Ectodermal cell (in vitro differentiated cells): ENCODE measurements around the gene ABHD12B.

ENCODE experiments used
- H3K27ac ChIP-seq: 2 replicates; pipeline ENCODE4 v1.7.0; 2013; ENCODE audit warnings: mild to moderate bottlenecking, low read depth, low read length; ENCODE audit not compliant: insufficient read depth, poor library complexity, severe bottlenecking
- H3K27me3 ChIP-seq: 2 replicates; pipeline ENCODE4 v1.7.0; 2013; ENCODE audit warnings: mild to moderate bottlenecking, low read length; ENCODE audit not compliant: insufficient read depth, control insufficient read depth, poor library complexity, severe bottlenecking
- H3K36me3 ChIP-seq: one replicate; pipeline ENCODE4 v1.7.0; 2013; ENCODE audit warnings: low read length; ENCODE audit not compliant: control insufficient read depth, insufficient read depth
- H3K4me1 ChIP-seq: one replicate; pipeline ENCODE4 v1.7.0; 2013; ENCODE audit warnings: low read length; ENCODE audit not compliant: control insufficient read depth, insufficient read depth
- H3K4me3 ChIP-seq: 2 replicates; pipeline ENCODE4 v1.7.0; 2013; ENCODE audit warnings: low read depth, low read length, control low read depth; ENCODE audit not compliant: insufficient read depth
- H3K9me3 ChIP-seq: 2 replicates; pipeline ENCODE4 v1.7.0; 2013; ENCODE audit warnings: mild to moderate bottlenecking, low read length, moderate library complexity; ENCODE audit not compliant: control insufficient read depth
- WGBS, 2 experiments: methylation state at CpG; one replicate each; pipeline ENCODE4 v1.1.7; 2013; ENCODE audit warnings: missing lambda C conversion rate in 2 of 2; 5-methylcytosine and 5-hydroxymethylcytosine counted together

The ABHD12B gene

GRCh38 chr14:50943943-50944646 lies 72.2 kb downstream of the ABHD12B start, which contains the start of gene PYGL:
Gene PYGL (minus strand): TSS chr14:50944483. CDS start chr14:50944403, 80 bp downstream.
- H3K27ac ChIP-seq: no peak within 1 kb of the TSS
- peaks cover 9% of the 10 kb centered on the region for H3K27me3 ChIP-seq
- H3K4me1 ChIP-seq: no peaks in the 10 kb centered on the region
- peak within 1 kb of the TSS; percentile 74 for H3K4me3 ChIP-seq
- H3K36me3 ChIP-seq: no peaks in the 10 kb centered on the region
- WGBS, 2 experiments: 0% methylated on average over 74 of the region's 74 CpGs
- H3K9me3 ChIP-seq: no peaks in the 10 kb centered on the region

GRCh38 chr14:50944647-50945413 lies 73.0 kb downstream of the ABHD12B start:
- WGBS, 2 experiments: 6 to 9% methylated on average over 27 to 29 of the region's 29 CpGs
- Histone ChIP-seq H3K27ac (no peak overlapping the region), H3K36me3 (no peaks in the 10 kb centered on the region), H3K4me1 (no peaks in the 10 kb centered on the region), H3K9me3 (no peaks in the 10 kb centered on the region), H3K27me3 (peaks cover 9% of the 10 kb centered on the region), H3K4me3 (peak overlapping the region; percentile 74)

- Histone ChIP-seq H3K4me3 (no peak overlapping the region), H3K9me3 (no peaks in the 10 kb centered on the region), H3K36me3 (no peaks in the 10 kb centered on the region), H3K27me3 (peaks cover 9% of the 10 kb centered on the region), H3K4me1 (no peaks in the 10 kb centered on the region), H3K27ac (no peak overlapping the region)
- 91 to 94% methylated on average over 4 of the region's 5 CpGs for WGBS, 2 experiments
These were observed 74.5 kb downstream of the ABHD12B start for GRCh38 chr14:50946234-50946935.

GRCh38 chr14:50947446-50947845 lies 75.6 kb downstream of the ABHD12B start:
- no peak overlapping the region for H3K27ac ChIP-seq
- H3K27me3 ChIP-seq: peaks cover 9% of the 10 kb centered on the region
- H3K9me3 ChIP-seq: no peaks in the 10 kb centered on the region
- H3K36me3 ChIP-seq: no peaks in the 10 kb centered on the region
- no peaks in the 10 kb centered on the region for H3K4me1 ChIP-seq
- 68 to 69% methylated on average over 4 of the region's 4 CpGs for WGBS, 2 experiments
- no peak overlapping the region for H3K4me3 ChIP-seq

- Histone ChIP-seq H3K4me1 (no peaks in the 10 kb centered on the region), H3K4me3 (no peak overlapping the region), H3K27me3 (peaks cover 9% of the 10 kb centered on the region), H3K9me3 (no peaks in the 10 kb centered on the region), H3K36me3 (no peaks in the 10 kb centered on the region), H3K27ac (no peak overlapping the region)
- 71 to 72% methylated on average over 2 of the region's 2 CpGs for WGBS, 2 experiments
These were observed 76.4 kb downstream of the ABHD12B start for GRCh38 chr14:50948205-50948604.

- Histone ChIP-seq H3K4me1 (no peaks in the 10 kb centered on the region), H3K36me3 (no peaks in the 10 kb centered on the region), H3K4me3 (no peak overlapping the region), H3K27me3 (no peaks in the 10 kb centered on the region), H3K9me3 (no peaks in the 10 kb centered on the region), H3K27ac (no peak overlapping the region)
- WGBS, 2 experiments: 90 to 95% methylated on average over 6 of the region's 6 CpGs
These were observed 79.2 kb downstream of the ABHD12B start for GRCh38 chr14:50951032-50951431.

- WGBS, 2 experiments: 90 to 94% methylated on average over 1 of the region's 1 CpG
These were observed 81.6 kb downstream of the ABHD12B start for GRCh38 chr14:50953502-50953901.

More at GRCh38 chr14:50953502-50953901, 81.6 kb downstream of the ABHD12B start:
- Histone ChIP-seq H3K4me3 (no peak overlapping the region), H3K36me3 (no peaks in the 10 kb centered on the region), H3K27ac (no peak overlapping the region), H3K27me3 (no peaks in the 10 kb centered on the region), H3K4me1 (no peaks in the 10 kb centered on the region), H3K9me3 (no peaks in the 10 kb centered on the region)
